AG09309 (cell line): ENCODE measurements around the gene FSTL3.

Experiments
- DNase-seq: peaks from one replicate; pipeline ENCODE4 v3.0.0-alpha.2; 2010; ENCODE audit warnings: low read depth
- H3K4me3 ChIP-seq: 2 replicates; pipeline ENCODE4 v1.5.1; 2011; ENCODE audit warnings: mild to moderate bottlenecking, low read depth, low read length, moderate library complexity; ENCODE audit not compliant: control insufficient read depth
- CTCF ChIP-seq: IDR thresholded peaks from 2 replicates; pipeline ENCODE4 v1.5.1; 2011; ENCODE audit warnings: mild to moderate bottlenecking, low read depth, low read length, inconsistent platforms; ENCODE audit not compliant: insufficient read depth, control insufficient read depth; ENCODE audit errors: missing control alignments

FSTL3 gene

DNA sequence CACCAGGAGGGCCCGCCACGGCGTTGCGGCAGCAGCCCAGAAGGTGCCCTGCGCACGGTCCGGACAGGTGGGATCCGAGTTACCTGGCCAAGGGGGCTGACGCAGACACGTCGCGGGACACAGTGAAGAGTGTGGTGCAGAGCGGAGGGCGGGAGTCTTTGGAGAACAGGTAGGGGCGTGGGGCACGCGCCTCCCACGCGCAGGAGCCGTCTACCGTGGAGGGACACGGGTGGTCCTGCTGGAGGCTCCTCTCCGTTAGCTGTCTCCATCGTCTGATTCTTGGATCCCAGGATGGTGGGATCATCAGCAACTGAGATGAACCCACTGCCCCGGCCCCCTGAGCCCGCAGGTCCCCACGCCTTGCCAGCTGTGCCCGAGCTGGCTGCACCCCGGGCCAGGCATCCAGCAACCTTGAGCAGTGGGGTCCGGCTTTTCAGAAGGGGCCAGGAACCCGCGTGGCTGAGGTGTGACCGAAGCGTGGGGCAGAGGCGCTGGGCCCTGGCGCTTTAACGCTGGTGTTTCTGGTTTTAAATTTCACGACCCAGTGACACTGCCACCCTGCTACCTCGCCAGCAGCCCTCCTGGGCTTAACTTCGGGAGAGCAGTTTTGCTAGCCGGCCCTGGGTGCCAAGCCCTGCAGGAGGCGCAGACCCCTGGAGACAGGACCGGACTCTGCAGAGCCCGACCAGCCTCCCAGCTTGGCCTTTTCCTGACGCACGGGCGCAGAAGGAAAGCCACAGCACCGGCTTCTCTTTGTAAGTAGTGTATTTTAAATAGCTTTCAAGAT is 29.2 kb upstream of the FSTL3 start:
- DNase-seq, result no peak
- no peak for TF ChIP-seq CTCF
- no peak overlapping the region for H3K4me3 ChIP-seq

DNA sequence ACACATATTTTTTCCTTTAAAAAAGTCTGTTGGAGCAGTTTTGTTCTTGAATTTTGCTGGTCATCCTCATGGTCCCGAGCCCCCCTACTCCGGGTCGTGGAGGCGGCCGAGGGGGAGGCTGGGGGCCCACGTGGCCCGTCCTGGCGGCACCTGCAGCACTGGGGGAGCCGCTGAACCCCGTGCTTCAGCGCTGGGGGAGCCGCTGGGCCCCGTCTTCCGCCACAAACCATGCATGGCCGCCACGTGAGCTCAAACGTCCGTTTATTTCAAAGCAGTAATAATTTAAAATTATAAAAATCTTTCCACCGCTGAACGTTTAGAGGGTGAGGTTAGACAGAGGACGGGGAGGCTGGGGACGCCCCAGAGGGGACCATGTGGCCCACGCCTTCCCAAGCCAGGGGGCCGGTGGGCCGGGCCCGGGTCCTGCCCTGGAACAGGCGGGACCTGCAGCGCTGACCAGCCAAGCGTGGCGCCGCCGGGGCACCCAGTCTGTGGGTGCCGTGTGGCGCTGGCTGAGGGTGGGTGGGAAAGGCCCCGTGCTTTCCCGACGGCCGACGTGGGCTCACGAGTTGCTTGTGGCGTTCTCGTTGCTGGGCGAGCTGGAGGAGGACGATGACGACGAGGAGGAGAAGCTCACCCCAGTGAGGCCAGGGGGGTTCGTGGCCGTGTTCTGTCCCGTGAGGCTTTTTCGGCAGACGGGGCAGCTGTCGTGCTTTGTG is 28.5 kb upstream of the FSTL3 start:
- no peak for TF ChIP-seq CTCF
- no peak for DNase-seq
- H3K4me3 ChIP-seq, result no peak overlapping the region

DNA sequence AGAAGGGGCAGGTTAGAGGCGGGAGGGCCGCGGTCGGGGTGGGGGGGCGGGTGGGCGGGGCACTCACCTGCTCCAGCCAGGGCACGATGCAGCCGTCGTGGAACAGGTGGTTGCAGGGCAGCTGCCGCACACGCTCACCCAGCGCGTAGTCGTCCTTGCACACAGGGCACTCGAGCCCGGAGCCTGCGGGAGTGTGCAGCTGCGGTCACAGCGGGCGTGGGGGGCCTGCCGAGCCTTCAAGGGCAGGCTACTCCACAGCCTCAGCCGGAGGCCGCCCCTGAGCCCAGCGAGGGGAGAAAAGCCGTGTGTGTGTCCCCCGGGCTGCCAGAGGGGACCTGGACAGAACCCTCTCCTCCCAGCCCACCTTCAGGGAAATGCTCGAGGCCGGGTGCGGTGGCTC is 27.9 kb upstream of the FSTL3 start:
- H3K4me3 ChIP-seq, result no peak overlapping the region
- DNase-seq, result no peak
- TF ChIP-seq CTCF, result no peak

DNA sequence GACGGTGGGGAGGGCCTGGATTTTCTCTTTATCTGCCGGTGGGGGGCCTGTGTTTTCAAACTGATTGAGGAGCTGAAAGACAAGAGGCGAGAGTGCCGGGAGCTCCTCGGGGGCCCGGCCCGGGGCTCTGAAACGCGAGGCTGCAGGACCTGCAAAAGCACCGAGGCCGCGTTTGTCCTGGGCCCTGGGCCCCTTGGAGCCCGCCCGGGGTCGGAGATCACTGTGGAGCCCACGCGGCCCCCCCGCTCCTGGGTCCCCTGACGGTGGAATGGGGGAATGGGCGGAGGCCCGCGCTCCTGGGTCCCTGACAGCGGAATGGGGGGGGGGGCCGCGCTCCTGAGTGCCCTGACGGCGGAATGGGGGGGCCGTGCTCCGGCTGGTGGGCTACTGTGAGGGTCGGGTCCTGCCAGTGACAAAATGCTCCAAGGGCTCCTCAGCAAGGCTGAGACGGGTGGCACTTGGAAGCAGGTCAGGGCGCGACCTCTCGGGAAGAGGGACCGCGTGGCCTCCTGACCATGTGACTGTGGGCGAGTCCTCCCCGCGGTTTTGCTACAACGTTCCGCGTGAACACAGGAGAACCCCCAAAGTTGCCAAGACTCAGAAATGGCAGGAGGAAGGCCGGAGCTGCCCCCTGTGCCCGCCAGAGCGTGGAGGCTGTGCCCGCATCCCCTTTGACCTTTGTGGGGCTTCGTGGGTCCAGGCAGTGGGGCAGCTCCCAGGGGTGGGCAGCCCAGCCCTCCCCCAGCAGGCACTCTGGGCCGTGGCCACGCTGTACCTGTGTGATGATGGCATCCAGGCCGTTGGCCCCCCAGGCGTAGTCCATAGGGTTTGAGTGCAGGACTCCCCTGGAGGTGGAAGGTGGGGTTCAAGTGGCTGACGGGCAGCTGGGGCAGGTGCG is 27.0 kb upstream of the FSTL3 start:
- TF ChIP-seq CTCF, result no peak
- H3K4me3 ChIP-seq, result no peak overlapping the region
- no peak for DNase-seq

DNA sequence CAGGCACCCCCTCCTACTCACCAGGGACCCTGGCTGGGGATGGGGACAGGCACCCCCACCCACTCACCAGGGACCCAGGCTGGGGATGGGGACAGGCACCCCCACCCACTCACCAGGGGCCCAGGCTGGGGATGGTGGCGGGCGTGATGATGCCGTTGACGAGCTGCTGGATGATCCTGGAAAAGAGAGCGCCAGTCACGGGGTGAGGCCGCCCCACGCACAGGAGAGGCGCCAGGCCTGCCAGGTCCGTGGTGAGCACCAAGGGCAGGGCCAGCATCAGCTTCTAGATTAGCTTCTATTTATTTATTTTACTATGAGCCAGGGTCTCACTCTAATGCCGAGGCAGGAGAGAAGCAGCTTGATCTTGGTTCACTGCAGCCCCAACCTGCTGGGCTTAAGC is 26.1 kb upstream of the FSTL3 start:
- H3K4me3 ChIP-seq, result no peak overlapping the region
- no peak for TF ChIP-seq CTCF
- DNase-seq, result no peak

DNA sequence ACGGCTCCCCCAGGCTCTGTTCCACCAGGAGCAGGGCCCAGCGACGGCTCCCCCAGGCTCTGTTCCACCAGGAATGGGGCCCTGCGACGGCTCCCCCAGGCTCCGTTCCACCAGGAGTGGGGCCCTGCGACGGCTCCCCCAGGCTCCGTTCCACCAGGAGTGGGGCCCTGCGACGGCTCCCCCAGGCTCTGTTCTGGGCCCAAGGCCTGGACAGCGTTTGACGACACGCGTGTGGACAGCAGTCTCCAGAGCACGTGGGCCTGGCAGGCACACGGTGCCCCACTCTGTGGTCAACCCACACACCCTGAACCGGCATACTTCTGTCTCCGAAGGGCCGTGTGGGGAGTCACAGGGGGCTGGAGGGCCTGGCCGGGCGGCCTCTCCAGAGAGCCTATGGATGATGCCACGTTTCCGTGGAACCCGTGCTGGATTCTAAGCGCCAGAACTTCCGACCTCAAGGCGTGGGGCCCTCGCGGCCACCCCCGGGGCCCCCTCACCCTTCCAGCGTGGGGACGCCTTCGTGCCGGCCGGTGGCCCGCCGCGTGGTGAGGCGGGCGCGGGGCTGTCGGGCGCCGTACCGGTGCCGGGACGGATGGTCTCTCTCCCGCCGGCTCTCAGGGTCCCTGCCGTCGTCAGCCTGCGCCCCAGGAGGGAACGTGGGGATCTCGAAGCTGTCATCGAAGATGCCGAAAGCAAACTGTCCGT is 24.9 kb upstream of the FSTL3 start:
- no peak for TF ChIP-seq CTCF
- no peak overlapping the region for H3K4me3 ChIP-seq
- no peak for DNase-seq
